Activated T-helper 9 cell treated with anti-CD3 and anti-CD28 coated beads, Interleukin-2, amount 50 U/mL, for 16 hours (primary cell): Measurements from ENCODE around the gene PAPSS1.
"Not testable (repeated sequence)": the region's sequence is repeated elsewhere in the genome, so short reads cannot be mapped to it uniquely, and the experiment has no call there.

Experiments used
- DNase-seq: peaks from one replicate; pipeline ENCODE4 v3.0.0-alpha.2; 2020; ENCODE audit warnings: low read depth

Gene PAPSS1

DNA sequence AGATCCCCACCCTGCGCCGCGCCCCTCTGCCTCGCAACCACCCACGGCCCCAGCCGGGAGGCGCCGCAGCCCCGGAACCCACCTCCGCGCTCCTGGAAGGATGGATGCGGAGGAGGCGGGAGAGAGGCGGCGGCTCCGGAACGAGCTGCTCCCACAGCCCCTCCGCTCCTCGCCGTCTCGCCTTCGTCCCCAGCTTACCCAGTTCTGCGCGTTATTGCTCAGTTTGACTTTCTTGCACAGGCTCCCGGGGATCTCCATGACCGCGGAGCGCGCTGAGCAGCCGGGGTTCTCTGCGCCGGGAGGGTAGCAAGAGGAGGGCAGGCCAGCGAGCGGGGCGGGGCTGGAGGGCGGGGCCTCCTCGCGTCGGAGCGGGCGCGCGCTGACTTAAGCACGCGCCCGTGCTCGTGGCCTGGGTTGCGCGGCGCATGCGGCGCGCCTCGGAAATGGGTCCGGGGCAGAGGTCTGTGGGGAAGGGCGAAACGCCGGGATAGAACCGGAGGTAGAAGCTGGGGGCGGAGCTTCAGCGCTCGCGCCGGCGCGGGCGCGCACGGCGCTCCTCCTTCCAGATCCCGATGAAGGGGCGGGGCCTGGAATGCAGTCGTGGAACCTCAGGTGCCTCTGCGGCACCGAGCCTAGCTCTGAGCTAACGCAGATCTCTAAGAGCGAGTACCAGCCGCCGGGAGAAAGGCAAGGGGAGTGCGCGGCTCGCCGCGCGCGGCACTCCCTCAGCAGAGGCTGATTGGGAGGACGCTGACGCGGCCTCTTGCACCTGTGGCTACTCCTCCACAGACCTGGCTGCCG is at the start of gene PAPSS1:
Gene PAPSS1 (minus strand): TSS at position 313 of the 801 bp plus-strand sequence. CDS start 55 bp downstream, at position 258.
- DNase-seq: peak; percentile 91

DNA sequence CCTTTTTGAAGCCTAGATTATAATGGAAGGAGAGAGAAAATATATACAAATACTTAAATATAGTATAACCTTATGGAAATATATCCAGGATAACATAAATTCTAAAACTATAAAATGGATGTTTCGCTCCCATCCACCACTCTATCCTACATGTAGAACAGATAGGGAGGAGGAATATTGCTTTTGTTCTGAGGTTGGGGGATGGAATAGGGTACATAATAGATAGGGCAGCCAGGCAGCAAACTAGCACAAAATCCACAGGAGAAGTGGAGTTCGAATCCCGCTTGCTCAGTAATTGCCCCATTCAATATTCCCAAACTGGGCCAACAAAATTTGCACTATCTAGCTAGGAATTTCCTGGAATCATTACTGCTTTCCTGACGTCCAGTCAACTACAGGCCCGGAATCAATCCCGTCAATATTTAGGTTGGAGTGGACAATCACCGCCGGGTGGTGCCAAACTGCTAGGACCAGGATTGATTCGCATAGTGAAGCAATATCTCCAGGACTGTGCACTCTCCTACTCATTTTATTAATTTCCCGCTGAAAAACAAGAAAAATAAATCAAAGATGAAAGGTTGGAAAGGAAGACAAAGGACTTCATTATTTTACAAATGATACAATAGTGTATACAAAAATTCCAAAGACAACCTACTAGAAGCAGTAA is 40.4 kb upstream of the PAPSS1 start:
- no peak for DNase-seq

DNA sequence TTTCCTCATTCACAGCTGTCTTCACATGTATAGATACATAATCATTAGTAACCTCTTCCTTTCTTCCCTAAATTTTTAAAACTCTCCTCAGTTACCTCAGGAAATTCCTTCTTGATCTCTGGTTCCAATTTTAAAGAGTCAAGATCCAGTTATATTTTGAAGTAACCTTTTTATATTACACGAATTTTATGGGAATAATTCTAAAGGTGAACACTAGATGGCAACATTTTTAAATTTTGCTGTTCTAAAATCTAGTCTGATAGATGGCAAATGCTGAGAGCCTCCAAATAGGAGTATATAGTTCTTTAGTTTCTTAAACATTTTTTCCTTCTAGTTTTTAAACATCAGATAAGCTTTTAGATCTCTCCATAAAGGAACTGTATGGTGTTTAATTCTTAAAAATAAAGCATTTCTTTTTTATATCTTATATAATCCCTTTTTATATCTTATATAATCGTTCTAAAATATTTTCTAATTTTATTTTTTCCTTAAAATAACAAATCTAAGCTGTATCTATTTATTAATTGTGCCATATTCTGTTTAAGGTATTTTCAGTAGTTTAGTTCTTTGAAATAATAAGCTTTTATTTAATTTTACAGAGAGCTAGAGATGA is 37.9 kb upstream of the PAPSS1 start:
- no peak for DNase-seq

DNA sequence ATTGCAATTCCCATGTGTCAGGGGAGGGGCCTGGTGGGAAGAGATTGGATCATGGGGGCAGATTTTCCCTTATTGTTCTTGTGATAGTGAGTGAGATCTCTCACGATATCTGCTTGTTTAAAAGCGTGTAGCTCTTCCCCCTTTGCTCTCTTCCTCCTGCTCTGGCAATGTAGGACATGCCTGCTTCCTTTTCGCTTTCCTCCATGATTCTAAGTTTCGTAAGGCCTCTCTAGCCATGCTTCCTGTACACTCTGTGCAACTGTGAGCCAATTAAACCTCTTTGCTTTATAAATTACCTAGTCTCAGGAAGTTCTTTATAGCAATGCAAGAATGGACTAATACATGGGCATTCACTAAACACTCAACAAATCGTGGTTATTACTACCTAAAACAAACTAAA is 37.2 kb upstream of the PAPSS1 start:
- no peak for DNase-seq

DNA sequence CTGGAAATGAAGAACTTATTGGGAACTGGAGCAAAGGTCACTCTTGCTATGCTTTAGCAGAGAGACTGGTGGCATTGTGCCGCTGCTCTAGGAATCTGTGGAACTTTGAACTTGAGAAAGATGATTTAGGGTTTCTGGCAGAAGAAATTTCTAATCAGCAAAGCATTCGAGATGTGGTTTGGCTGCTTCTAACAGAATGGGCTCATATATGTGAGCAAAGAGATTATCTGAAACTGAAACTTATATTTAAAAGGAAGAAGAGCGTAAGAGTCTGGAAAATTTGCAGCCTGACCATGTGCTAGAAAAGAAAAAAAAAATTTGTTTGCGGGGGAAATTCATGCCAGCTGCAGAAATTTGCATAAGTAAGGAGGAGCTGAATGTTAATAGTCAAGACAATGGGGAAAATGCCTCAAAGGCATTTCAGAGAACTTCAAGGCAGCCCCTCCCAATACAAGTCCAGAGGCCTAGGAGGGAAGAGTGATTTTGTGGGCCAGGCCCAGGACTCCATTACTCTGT is 35.9 kb upstream of the PAPSS1 start:
- no peak for DNase-seq

DNA sequence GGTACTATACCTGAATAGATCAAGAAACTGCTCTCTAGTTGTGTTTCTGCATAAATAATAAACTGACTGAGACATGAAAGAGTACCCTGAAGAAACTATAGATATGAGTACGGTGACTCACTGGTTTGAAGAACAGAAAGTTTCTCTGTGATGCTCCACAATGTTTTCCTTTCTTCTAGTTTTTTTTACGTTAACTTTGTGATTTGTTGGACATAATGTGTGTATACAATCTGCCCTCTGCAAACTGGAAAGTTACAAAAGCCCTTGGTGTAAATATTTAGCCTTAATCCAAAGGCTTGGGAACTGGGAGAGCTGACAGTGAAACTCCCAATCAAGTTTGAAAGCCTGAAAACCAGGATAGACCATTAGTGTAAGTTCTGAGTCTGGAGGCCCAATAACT is 31.6 kb upstream of the PAPSS1 start:
- no peak for DNase-seq

DNA sequence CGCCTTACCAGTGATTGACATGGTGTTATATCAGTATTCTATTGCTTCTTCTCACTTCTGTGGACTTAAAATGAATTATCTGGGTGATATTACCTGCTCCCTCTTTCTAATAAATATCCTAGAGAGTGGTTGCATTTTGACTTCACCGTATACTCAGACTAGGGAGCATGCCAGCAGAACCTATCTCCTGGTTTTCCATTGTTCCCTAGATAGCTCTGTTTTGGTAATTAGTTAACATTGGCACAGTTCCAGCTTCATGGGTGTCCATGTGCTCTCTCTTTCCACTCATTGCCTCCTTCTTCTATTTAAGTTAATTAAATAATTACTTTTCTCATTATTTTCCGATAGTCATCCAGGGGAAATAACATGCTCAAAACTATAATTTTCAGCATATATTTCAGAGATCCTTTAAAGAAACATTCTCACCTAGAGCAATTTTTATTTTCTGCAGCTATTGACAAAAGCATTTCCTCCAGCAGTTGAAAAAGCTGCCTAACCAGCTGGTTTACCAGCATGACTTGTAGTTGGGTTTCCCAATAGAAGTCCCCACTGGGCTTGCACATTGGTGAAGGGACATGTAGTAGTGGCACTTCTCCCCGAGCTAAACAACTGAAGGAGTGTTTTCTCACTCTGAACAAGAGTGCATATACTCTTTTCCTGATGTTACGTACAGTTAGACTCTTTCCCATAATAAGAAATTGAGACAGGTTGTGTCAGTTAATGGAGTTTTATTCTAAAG is 27.9 kb upstream of the PAPSS1 start:
- DNase-seq: no peak

DNA sequence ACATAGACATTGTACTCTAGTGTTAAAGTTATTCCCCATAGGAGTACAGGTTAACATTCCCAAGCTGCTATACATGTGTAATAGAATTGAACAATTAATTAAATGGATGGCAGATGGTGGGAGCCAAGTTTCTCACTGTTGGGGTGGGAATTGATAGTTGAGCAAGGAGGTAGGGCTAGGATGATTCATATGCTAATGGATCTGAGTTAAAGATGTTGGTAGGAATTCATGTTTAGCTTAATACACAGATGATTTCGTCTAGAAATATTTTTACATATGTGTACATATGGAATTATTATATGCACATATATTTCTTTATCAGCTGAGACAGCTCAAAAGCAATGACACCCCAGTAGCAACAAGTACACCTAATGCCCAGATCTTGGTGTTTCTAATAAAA is 26.1 kb upstream of the PAPSS1 start:
- DNase-seq: no peak

DNA sequence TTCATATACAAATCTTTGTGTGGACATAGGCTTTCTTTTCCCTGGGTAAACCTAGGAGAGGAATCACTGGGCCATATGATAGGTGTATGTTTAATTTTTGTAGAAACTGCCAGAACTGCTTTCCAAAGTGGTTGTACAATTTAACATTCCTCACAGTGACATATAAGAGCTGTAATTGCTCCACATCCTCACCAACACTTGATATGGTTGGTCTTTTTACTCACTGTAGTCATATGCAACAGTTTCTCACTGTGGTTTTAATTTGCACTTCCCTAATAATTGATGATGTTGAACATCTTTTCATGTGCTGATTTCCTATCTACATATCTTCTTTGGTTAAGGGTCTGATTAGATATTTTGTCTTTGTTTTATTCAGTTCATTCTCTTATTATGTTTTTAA is 24.5 kb upstream of the PAPSS1 start:
- no peak for DNase-seq

DNA sequence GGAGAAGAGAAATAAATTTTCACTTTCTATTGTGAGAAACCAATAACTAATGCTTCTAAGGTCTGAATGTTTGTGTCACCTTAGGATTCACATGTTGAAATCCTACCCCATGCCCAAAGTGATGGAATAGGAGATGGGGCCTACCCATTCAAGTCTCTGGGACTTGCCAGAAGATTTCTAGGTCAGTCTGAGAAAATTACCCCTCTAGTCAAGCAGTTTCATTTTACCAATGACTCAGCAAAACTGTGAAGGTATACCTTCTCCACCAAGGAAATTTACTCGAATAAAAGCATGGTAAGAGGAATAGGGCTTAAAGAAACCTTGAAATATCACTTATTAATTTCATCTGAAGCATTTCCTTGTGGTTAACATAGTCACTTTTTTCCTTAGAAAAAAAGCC is 23.5 kb upstream of the PAPSS1 start:
- no peak for DNase-seq

DNA sequence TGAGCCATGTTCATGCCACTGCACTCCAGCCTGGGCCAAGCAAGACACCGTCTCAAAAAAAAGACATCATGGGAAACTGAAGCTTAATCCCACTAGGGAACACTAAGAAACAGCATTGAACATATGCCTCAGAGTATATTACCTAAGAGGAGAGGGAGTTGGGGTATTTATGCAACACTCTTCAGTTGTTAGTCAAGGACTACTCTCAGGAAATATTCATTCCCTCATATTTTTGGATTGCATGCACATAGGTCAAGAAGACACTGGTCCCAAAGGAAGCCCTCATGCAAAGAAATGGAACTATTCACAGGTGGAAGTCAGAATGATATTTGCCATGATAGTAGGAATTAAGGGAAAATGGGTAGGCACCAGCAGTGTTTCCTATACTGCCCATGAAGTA is 22.8 kb upstream of the PAPSS1 start:
- DNase-seq: no peak

DNA sequence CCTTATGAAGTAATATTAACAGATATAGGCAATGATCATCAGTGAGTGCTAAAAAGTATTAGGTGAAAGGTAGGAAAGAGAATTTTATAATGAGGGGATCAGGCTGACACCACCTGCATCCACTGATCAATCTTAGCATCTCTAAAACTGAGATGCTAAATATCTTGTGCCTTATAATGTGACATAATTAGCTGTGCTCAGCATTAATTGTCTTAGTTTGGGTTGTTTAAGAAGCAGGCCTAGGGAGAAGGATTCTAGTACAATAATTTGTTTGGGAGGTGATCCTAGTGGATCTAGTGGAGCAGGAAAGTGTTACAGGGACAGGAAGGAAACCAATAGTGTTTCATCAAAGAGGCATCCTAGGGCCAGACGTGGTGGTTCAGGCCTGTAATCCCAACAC is 22.2 kb upstream of the PAPSS1 start:
- DNase-seq: no peak

DNA sequence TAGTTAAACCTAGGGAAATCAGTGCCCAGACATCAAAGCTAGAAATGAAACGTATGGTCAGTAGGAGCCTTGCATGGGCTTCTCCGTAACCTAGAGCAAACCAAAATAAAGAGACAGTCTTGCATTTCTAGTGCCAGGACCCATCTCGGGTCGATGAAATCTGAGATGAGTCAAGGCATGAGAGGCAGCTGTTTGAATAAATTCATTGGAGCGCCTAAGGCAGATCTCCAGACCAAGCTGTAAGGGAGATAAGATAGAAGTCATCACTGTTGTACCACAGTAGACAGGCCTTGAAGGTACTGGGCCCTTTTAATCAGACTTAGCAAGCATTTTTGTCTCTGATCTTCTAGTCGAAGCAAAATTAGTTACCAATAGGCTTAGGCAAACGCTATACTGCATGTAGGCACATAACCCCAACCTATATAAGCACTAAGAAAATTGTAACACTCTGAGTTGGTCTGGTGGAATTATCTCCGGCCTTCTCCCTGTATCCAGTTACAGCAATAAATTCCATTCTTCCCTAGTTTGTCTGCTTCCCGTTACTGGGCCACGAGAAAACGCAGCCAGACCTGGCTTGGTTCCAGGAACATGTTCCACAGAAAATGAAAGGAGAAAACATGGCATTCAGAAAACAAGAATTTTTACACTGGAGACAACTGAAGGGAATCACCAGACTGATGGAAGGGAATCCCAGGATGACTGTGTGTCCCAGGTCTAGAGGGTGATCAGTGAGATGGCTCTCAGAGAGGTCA is 21.1 kb upstream of the PAPSS1 start:
- DNase-seq: no peak

DNA sequence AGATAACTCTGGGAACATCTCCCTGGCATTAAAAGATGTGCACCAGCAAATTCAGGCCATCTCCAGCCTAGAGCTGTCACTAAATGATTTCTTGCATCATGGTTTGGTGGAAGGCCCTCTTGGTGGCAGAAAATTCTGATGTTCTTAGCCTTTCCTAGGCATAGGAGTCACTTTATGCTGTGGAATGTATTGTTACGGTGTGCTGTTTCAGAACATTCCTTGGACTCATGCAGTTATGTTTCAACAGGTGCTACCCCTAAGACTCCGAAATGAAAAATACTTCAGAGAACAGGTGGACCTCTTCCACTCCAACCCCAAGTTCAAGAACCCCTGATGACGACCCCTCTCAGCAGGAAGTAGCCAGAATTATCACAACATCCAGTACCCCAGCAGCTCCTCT is 20.3 kb upstream of the PAPSS1 start:
- no peak for DNase-seq

DNA sequence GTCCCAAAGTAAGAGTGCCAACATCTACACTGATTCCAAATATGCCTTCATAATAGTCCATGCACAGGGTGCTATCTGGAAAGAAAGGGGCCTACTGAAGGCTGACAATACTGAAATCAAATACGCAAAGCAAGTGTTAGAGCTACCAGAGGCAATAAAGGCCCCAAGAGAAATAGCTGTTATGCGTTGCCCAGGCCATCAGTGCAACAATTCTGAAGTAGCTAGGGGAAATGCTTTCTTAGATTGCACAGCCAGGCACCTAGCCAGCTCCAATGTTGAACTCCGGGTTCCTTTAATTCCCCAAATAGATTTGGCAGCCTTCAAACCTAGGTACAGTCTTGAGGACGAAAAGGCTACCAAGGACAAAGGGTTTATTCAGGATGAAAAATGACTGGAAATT is 17.4 kb upstream of the PAPSS1 start:
- no peak for DNase-seq

DNA sequence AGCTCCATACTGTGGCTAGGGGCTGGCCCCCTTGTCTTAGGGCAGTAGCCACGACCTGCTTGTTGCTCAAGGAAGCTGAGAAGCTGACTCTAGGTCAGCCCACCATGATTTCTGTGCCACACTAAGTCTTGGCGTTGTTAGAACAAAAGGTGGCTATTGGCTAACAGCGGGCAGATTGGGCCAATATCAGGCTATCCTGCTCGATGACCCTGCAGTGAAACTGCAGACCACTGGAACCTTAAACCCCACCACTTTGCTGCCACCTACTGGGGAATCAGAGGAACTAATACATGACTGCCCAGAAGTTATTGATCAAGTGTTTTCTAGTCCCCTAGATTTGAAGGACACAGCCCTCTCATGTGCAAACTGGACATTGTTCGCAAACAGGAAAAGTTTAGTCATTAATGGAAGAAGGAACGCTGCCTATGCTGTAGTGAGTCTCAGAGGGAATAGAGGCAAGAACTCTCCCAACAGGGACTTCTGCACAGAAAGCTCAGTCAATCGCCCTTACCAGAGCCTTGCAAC is 17.0 kb upstream of the PAPSS1 start:
- DNase-seq: no peak

DNA sequence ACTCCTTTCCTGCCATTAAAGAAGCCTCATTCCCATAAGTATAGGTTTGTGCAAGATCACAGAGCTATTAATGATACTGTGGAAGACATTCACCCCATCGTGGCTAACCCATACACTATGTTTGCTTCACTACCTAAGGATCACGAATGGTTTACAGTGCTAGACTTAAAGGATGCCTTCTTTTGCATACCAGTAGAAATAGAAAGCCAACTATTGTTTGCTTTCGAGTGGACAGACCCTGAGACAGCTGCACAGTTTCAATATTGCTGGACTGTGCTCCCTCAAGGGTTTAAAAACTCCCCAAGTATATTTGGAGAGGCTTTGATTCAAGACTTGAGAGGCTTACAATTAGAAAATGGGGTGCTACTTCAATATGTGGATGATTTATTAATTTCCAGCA is 16.0 kb upstream of the PAPSS1 start:
- no peak for DNase-seq

DNA sequence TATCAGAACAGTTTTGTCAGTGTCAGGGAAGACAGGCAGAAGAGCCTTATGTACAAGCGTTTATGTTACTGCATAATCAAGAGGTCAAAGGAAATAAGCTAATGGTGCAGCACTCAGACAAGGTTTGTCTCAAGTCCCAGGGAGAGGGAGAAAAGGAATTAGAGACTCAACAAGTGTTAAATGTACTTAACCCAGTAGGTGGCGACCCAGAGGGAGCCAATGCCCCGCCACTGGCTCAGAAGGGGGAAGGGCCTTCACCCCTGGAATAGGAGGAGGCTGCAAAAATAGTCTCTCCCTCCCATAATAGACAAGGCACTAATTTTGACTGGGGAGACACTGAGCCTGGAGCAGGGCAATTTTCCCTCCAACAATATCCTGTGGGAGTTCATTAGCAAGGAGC is 14.1 kb upstream of the PAPSS1 start:
- no peak for DNase-seq

DNA sequence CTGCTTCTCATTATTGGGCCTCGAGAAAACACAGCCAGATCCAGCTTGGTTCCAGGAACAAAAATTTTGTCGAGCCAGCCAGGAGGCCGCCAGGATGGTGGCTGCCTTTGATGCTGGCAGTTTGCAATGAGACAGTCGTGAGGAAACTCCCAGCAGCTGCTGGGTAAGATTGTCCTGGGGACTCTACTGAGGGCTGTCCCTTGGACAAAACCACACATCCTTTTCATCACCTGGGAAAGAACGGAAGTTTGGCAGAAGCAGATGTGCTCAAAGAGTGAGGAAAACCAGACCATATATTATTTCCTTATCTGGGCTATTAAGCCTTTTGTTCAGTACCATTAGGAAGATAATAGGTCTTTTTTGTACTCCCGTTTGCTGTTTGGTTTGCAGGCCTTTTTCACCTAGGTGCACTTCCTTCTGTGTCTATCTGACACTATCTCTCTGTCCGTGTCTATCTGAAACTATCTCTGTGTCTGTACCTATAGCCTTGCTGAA is 13.4 kb upstream of the PAPSS1 start:
- DNase-seq: no peak

DNA sequence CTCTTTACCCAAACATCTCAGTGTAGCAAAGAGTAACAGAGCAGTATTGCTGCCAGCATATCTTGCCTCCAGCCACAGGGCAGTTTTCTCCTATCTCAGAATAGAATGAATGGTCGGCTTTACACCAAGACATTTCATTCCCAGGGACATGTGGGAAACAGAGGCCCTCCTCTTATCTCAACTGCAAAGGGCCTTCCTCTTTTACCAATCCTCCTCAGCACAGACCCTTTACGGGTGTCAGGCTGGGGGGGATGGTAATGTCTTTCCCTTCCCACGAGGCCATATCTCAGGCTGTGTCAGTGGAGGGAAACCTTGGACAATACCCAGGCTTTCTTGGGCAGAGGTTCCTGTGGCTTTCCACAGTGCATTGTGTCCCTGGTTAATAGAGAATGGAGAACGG is 9.0 kb upstream of the PAPSS1 start:
- not testable (repeated sequence) for DNase-seq
